Body of pancreas (tissue), 4 donors: ENCODE measurements around the gene SPNS3.

Experiments used
- CTCF ChIP-seq, 7 experiments: fragments of 450-650 bp in 4 of 7; fragments of 200-600 bp in 3 of 7; sonication (generic) in 3 of 7; IDR thresholded peaks; one replicate each; pipeline ENCODE4 v1.5.1; 2016 to 2019; ENCODE audit warnings: antibody characterized with exemption in 7 of 7
- POLR2A ChIP-seq, 3 donors: fragments of 450-650 bp; IDR thresholded peaks; one replicate each; pipeline ENCODE4 v1.6.1; 2016; ENCODE audit warnings: antibody characterized with exemption in 3 of 3, mild to moderate bottlenecking in 2 of 3

GRCh38 chr17:4453812-4454591 is 20.3 kb downstream of the SPNS3 start:
- TF ChIP-seq CTCF (IDR thresholded peaks at IDR 0.05) (no peak), POLR2A (IDR thresholded peaks at IDR 0.05) (no peak)
